H9 (cell line): ENCODE results near the gene MYB. TPM values are rescaled to one million over a fixed set of nuclear protein-coding genes. Genes with fewer than 3 reads are reported as not detected.

Experiments used
- DNase-seq: peaks from one replicate; pipeline ENCODE4 v3.0.0-alpha.2; 2017
- H2AFZ ChIP-seq: one replicate; pipeline ENCODE4 v1.6.1; 2013; ENCODE audit warnings: mild to moderate bottlenecking, low read length, control low read depth, moderate library complexity
- H2AK5ac ChIP-seq: 2 replicates; pipeline ENCODE4 v1.6.1; 2013; ENCODE audit warnings: low read length, control low read depth, mixed read lengths; ENCODE audit not compliant: insufficient read length
- H2BK120ac ChIP-seq: one replicate; pipeline ENCODE4 v1.6.1; 2013; ENCODE audit warnings: low read depth, mild to moderate bottlenecking, low read length, control low read depth, inconsistent platforms; ENCODE audit not compliant: poor library complexity, severe bottlenecking
- H2BK12ac ChIP-seq: 2 replicates; pipeline ENCODE4 v1.6.1; 2013; ENCODE audit warnings: low read length, control low read depth, mixed read lengths, low read depth; ENCODE audit not compliant: insufficient read length
- H2BK15ac ChIP-seq: 2 replicates; pipeline ENCODE4 v1.6.1; 2013; ENCODE audit warnings: low read depth, low read length, control low read depth
- H2BK20ac ChIP-seq: one replicate; pipeline ENCODE4 v1.6.1; 2013; ENCODE audit warnings: low read depth, mild to moderate bottlenecking, low read length, control low read depth, inconsistent platforms; ENCODE audit not compliant: poor library complexity, severe bottlenecking
- H2BK5ac ChIP-seq: 2 replicates; pipeline ENCODE4 v1.6.1; 2013; ENCODE audit warnings: low read length, control low read depth, mixed read lengths; ENCODE audit not compliant: insufficient read length
- H3K14ac ChIP-seq: 2 replicates; pipeline ENCODE4 v1.6.1; 2013; ENCODE audit warnings: low read length, control low read depth; ENCODE audit not compliant: insufficient read depth
- H3K18ac ChIP-seq: 2 replicates; pipeline ENCODE4 v1.6.1; 2013; ENCODE audit warnings: low read depth, mild to moderate bottlenecking, mixed read lengths, low read length, control low read depth; ENCODE audit not compliant: insufficient read length
- H3K23ac ChIP-seq: 2 replicates; pipeline ENCODE4 v1.6.1; 2013; ENCODE audit warnings: low read length, control low read depth, mixed read lengths, low read depth; ENCODE audit not compliant: insufficient read length
- H3K23me2 ChIP-seq: 2 replicates; pipeline ENCODE4 v1.6.1; 2013; ENCODE audit warnings: low read depth, mild to moderate bottlenecking, mixed read lengths, low read length, control low read depth; ENCODE audit not compliant: insufficient read length, poor library complexity, severe bottlenecking
- H3K27ac ChIP-seq: 2 replicates; pipeline ENCODE4 v1.5.1; 2013; ENCODE audit warnings: low read length, control low read depth, mixed read lengths, low read depth; ENCODE audit not compliant: insufficient read length
- H3K27me3 ChIP-seq: 2 replicates; pipeline ENCODE4 v1.6.1; 2013; ENCODE audit warnings: low read length, control low read depth, inconsistent platforms; ENCODE audit not compliant: insufficient read depth
- H3K4ac ChIP-seq: 2 replicates; pipeline ENCODE4 v1.6.1; 2013; ENCODE audit warnings: low read depth, mild to moderate bottlenecking, control low read depth, inconsistent platforms, low read length, moderate library complexity
- H3K4me1 ChIP-seq: 2 replicates; pipeline ENCODE4 v1.6.1; 2013; ENCODE audit warnings: low read length, control low read depth, inconsistent platforms; ENCODE audit not compliant: insufficient read depth
- H3K4me2 ChIP-seq: 2 replicates; pipeline ENCODE4 v1.6.1; 2013; ENCODE audit warnings: low read length, control low read depth, mixed read lengths; ENCODE audit not compliant: insufficient read length, insufficient read depth
- H3K56ac ChIP-seq: 2 replicates; pipeline ENCODE4 v1.6.1; 2013; ENCODE audit warnings: low read depth, mild to moderate bottlenecking, mixed read lengths, low read length, control low read depth; ENCODE audit not compliant: insufficient read length
- H3K79me1 ChIP-seq: 2 replicates; pipeline ENCODE4 v1.6.1; 2013; ENCODE audit warnings: low read depth, mild to moderate bottlenecking, moderate library complexity, low read length, control low read depth, inconsistent platforms; ENCODE audit not compliant: insufficient read depth, poor library complexity, severe bottlenecking
- H3K79me2 ChIP-seq: 2 replicates; pipeline ENCODE4 v1.6.1; 2013; ENCODE audit warnings: low read length, control low read depth, inconsistent platforms; ENCODE audit not compliant: insufficient read depth
- H3K9ac ChIP-seq: 2 replicates; pipeline ENCODE4 v1.6.1; 2013; ENCODE audit warnings: low read length, control low read depth, mixed read lengths; ENCODE audit not compliant: insufficient read length; ENCODE audit errors: extremely low read depth
- H3K9me3 ChIP-seq: one replicate; pipeline ENCODE4 v1.6.1; 2013; ENCODE audit warnings: low read depth, low read length, inconsistent platforms; ENCODE audit not compliant: control insufficient read depth
- H3T11ph ChIP-seq: one replicate; pipeline ENCODE4 v1.6.1; 2013; ENCODE audit warnings: mild to moderate bottlenecking, low read length, control low read depth, inconsistent platforms
- H4K20me1 ChIP-seq: one replicate; pipeline ENCODE4 v1.6.1; 2013; ENCODE audit not compliant: control insufficient read depth, insufficient read length, insufficient read depth
- H4K5ac ChIP-seq: 2 replicates; pipeline ENCODE4 v1.6.1; 2013; ENCODE audit warnings: low read depth, mild to moderate bottlenecking, mixed read lengths, low read length, control low read depth; ENCODE audit not compliant: insufficient read length
- H4K8ac ChIP-seq: replicated peaks from 2 replicates; pipeline ENCODE4 v1.6.1; 2013; ENCODE audit warnings: low read length, control low read depth, mixed read lengths, low read depth; ENCODE audit not compliant: insufficient read length
- H4K91ac ChIP-seq: 2 replicates; pipeline ENCODE4 v1.6.1; 2013; ENCODE audit warnings: low read depth, mild to moderate bottlenecking, moderate library complexity, mixed read lengths, low read length, control low read depth; ENCODE audit not compliant: insufficient read length
- H3K27ac Mint-ChIP-seq, 3 experiments: 2 replicates in 2 of 3; 3 replicates in 1 of 3; pipeline ENCODE4 v1.8.0; 2020 to 2021; ENCODE audit warnings: mixed read lengths in 3 of 3, mild to moderate bottlenecking in 1 of 3, moderate library complexity in 1 of 3
- H3K27me3 Mint-ChIP-seq: 2 replicates; pipeline ENCODE4 v1.8.0; 2021; ENCODE audit warnings: low read depth, mild to moderate bottlenecking, moderate library complexity, mixed read lengths
- H3K36me3 Mint-ChIP-seq, 3 experiments: 2 replicates in 2 of 3; 3 replicates in 1 of 3; pipeline ENCODE4 v1.8.0; 2020 to 2021; ENCODE audit warnings: low read depth in 3 of 3, mixed read lengths in 3 of 3; ENCODE audit not compliant: insufficient read depth in 1 of 3
- H3K4me1 Mint-ChIP-seq, 2 experiments: 2 replicates each; pipeline ENCODE4 v1.8.0; 2020; ENCODE audit warnings: mixed read lengths in 2 of 2
- H3K4me3 Mint-ChIP-seq, 2 experiments: 2 replicates in 1 of 2; 3 replicates in 1 of 2; pipeline ENCODE4 v1.8.0; 2020 to 2021; ENCODE audit warnings: mild to moderate bottlenecking in 2 of 2, mixed read lengths in 2 of 2, moderate library complexity in 1 of 2
- H3K9me3 Mint-ChIP-seq, 2 experiments: 2 replicates in 1 of 2; 3 replicates in 1 of 2; pipeline ENCODE4 v1.8.0; 2020; ENCODE audit warnings: mild to moderate bottlenecking in 2 of 2, mixed read lengths in 2 of 2, moderate library complexity in 1 of 2
- WGBS: extraction: QIAGEN DNeasy Blood & Tissue Kit; methylation state at CpG from one replicate; pipeline ENCODE4 v1.1.7; 2013; ENCODE audit warnings: missing lambda C conversion rate, low lambda C conversion rate, mixed read lengths; ENCODE audit not compliant: insufficient read length; ENCODE audit errors: extremely low coverage; 5-methylcytosine and 5-hydroxymethylcytosine counted together
- total RNA-seq: library from RNA; stranded (reverse); gene quantifications from 2 replicates; pipeline ENCODE4 v1.2.1, GENCODE V29; 2021
- TF ChIP-seq, protein P1 (sequence below): fragments of 200-600 bp; sonication (generic); conservative IDR thresholded peaks from 3 replicates; pipeline ENCODE4 v1.8.0; 2021; ENCODE audit warnings: antibody characterized with exemption, mild to moderate bottlenecking

The MYB gene
- total RNA-seq, 1 experiment from 2014 or later: 5.8 TPM

DNA sequence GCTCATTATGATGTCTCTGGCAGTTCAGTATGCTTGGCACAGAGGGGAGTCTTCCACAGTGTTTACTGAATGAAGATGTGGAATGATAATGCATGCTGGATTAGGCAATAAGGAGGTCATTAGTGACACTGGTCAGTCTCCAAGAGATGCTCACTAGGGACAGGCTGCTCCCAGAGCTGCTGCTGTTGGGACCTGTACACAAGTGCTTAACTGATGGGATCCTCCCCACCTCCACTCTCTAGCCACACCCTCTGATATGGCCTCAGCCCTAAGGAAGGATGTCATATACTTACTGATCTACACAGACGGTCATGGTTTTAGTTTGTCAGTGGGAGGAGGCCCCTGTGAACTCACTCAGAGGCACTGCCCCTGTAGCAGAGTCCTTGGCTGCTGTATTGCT is 73.4 kb downstream of the MYB start:
- peaks cover 6% of the 10 kb centered on the region; the same call in 1 of the 2 replicates for H3K4me1 ChIP-seq
- H2BK12ac ChIP-seq: no peak overlapping the region
- H3K56ac ChIP-seq: no peak overlapping the region
- H4K20me1 ChIP-seq: no peaks in the 10 kb centered on the region
- Mint-ChIP-seq H3K36me3 (peaks cover 0 to 18% (median 8%) of the 10 kb centered on the region in 3 experiments; a peak in 5 of 7 replicates), H3K27ac (no peak overlapping the region), H3K4me1 (peaks cover 46 to 51% of the 10 kb centered on the region in 2 experiments), H3K9me3 (no peaks in the 10 kb centered on the region), H3K27me3 (peaks cover 2% of the 10 kb centered on the region), H3K4me3 (no peak overlapping the region)
- H3K4me2 ChIP-seq: no peak overlapping the region
- TF ChIP-seq, protein P1, sequence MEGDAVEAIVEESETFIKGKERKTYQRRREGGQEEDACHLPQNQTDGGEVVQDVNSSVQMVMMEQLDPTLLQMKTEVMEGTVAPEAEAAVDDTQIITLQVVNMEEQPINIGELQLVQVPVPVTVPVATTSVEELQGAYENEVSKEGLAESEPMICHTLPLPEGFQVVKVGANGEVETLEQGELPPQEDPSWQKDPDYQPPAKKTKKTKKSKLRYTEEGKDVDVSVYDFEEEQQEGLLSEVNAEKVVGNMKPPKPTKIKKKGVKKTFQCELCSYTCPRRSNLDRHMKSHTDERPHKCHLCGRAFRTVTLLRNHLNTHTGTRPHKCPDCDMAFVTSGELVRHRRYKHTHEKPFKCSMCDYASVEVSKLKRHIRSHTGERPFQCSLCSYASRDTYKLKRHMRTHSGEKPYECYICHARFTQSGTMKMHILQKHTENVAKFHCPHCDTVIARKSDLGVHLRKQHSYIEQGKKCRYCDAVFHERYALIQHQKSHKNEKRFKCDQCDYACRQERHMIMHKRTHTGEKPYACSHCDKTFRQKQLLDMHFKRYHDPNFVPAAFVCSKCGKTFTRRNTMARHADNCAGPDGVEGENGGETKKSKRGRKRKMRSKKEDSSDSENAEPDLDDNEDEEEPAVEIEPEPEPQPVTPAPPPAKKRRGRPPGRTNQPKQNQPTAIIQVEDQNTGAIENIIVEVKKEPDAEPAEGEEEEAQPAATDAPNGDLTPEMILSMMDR: no peak
- no peaks in the 10 kb centered on the region for H3K79me1 ChIP-seq
- no peaks in the 10 kb centered on the region for H3K9me3 ChIP-seq
- no peak overlapping the region for H2BK120ac ChIP-seq
- no peak overlapping the region for H2AFZ ChIP-seq
- H3K79me2 ChIP-seq: no peaks in the 10 kb centered on the region
- DNase-seq: no peak
- H3K18ac ChIP-seq: no peak overlapping the region
- no peak overlapping the region for H2BK20ac ChIP-seq
- H3K27ac ChIP-seq: no peak overlapping the region
- no CpG with 5 or more reads among the region's 1 CpG for WGBS
- no peak overlapping the region for H2AK5ac ChIP-seq
- H4K8ac ChIP-seq: no peak overlapping the region
- H3K14ac ChIP-seq: no peak overlapping the region
- H3K23ac ChIP-seq: no peak overlapping the region
- H3K4ac ChIP-seq: no peak overlapping the region
- H4K5ac ChIP-seq: no peak overlapping the region
- H4K91ac ChIP-seq: no peak overlapping the region
- H3K23me2 ChIP-seq: no peaks in the 10 kb centered on the region
- H3K9ac ChIP-seq: no peak overlapping the region
- H2BK15ac ChIP-seq: no peak overlapping the region
- no peaks in the 10 kb centered on the region for H3K27me3 ChIP-seq
- H3T11ph ChIP-seq: no peak overlapping the region
- no peak overlapping the region for H2BK5ac ChIP-seq
